HFFc6 (cell line): Measurements from ENCODE around the gene EPAS1. TPM values are rescaled to one million over a fixed set of nuclear protein-coding genes. Genes with fewer than 3 reads are reported as not detected.

ENCODE experiments used
- DNase-seq: peaks from one replicate; pipeline ENCODE4 v3.0.0-alpha.2; 2018
- H3K27ac Mint-ChIP-seq: 2 replicates; pipeline ENCODE4 v1.8.0; 2020; ENCODE audit warnings: mild to moderate bottlenecking, mixed read lengths
- H3K27me3 Mint-ChIP-seq: 2 replicates; pipeline ENCODE4 v1.8.0; 2021; ENCODE audit warnings: mild to moderate bottlenecking, moderate library complexity, mixed read lengths; ENCODE audit not compliant: insufficient read depth
- H3K36me3 Mint-ChIP-seq: 2 replicates; pipeline ENCODE4 v1.8.0; 2021; ENCODE audit warnings: low read depth, mixed read lengths
- H3K4me1 Mint-ChIP-seq: 2 replicates; pipeline ENCODE4 v1.8.0; 2020; ENCODE audit warnings: low read depth, mixed read lengths
- H3K4me3 Mint-ChIP-seq: 2 replicates; pipeline ENCODE4 v1.8.0; 2020; ENCODE audit warnings: mild to moderate bottlenecking, moderate library complexity, mixed read lengths
- H3K9me3 Mint-ChIP-seq: 2 replicates; pipeline ENCODE4 v1.8.0; 2020; ENCODE audit warnings: mild to moderate bottlenecking, mixed read lengths
- CTCF ChIP-seq: fragments of 200-600 bp; sonication (generic); IDR thresholded peaks from 2 replicates; pipeline ENCODE4 v1.5.0; 2021; ENCODE audit warnings: antibody characterized with exemption, mild to moderate bottlenecking
- total RNA-seq, 6 experiments: library from RNA; stranded (reverse); fragmentation: NEBNext Ultra II Directional; extraction: Animal tissue kit (Norgen Biotek cat#: 25700); gene quantifications; 2 replicates in 1 of 6; 3 replicates in 5 of 6; pipeline ENCODE4 v1.2.3, GENCODE V29; 2021

The EPAS1 gene
- total RNA-seq, 6 experiments from 2014 or later = 93.5 to 115 (median 101) TPM

GRCh38 chr2:46416739-46417403 is 119.7 kb downstream of the EPAS1 start:
- Mint-ChIP-seq H3K4me1 (peaks cover 18% of the 10 kb centered on the region), H3K9me3 (peaks cover 30% of the 10 kb centered on the region), H3K36me3 (peaks cover 32% of the 10 kb centered on the region), H3K27me3 (peaks cover 3% of the 10 kb centered on the region; the same call in 1 of the 2 replicates), H3K27ac (no peak overlapping the region), H3K4me3 (no peak overlapping the region)
- no peak for TF ChIP-seq CTCF
- DNase-seq = no peak

GRCh38 chr2:46420945-46421344 is 123.7 kb downstream of the EPAS1 start:
- Mint-ChIP-seq H3K27me3 (0 out of 2 replicates have a peak, but pooled peaks cover 9% of the 10 kb centered on the region), H3K36me3 (peaks cover 26% of the 10 kb centered on the region), H3K27ac (no peak overlapping the region), H3K9me3 (peaks cover 30% of the 10 kb centered on the region), H3K4me3 (no peak overlapping the region), H3K4me1 (peaks cover 18% of the 10 kb centered on the region)
- DNase-seq = no peak
- TF ChIP-seq CTCF = no peak

GRCh38 chr2:46421361-46421760 is 124.2 kb downstream of the EPAS1 start:
- Mint-ChIP-seq H3K4me3 (no peak overlapping the region), H3K36me3 (peaks cover 26% of the 10 kb centered on the region), H3K9me3 (peaks cover 27% of the 10 kb centered on the region), H3K27me3 (0 out of 2 replicates have a peak, but pooled peaks cover 9% of the 10 kb centered on the region), H3K27ac (no peak overlapping the region), H3K4me1 (peaks cover 18% of the 10 kb centered on the region)
- DNase-seq = no peak
- no peak for TF ChIP-seq CTCF

GRCh38 chr2:46422717-46423394 is 125.6 kb downstream of the EPAS1 start:
- H3K36me3 Mint-ChIP-seq = peaks cover 16% of the 10 kb centered on the region
- no peak overlapping the region for H3K27ac Mint-ChIP-seq
- H3K4me3 Mint-ChIP-seq = no peak overlapping the region
- H3K9me3 Mint-ChIP-seq = peaks cover 18% of the 10 kb centered on the region
- TF ChIP-seq CTCF = no peak
- peaks cover 3% of the 10 kb centered on the region for H3K4me1 Mint-ChIP-seq
- DNase-seq = no peak
- 0 out of 2 replicates have a peak, but pooled peaks cover 9% of the 10 kb centered on the region for H3K27me3 Mint-ChIP-seq

GRCh38 chr2:46424937-46425336 is 127.7 kb downstream of the EPAS1 start:
- Mint-ChIP-seq H3K4me3 (no peak overlapping the region), H3K36me3 (no peaks in the 10 kb centered on the region), H3K9me3 (no peaks in the 10 kb centered on the region; the same call in 1 of the 2 replicates), H3K4me1 (no peaks in the 10 kb centered on the region), H3K27me3 (0 out of 2 replicates have a peak, but pooled peaks cover 6% of the 10 kb centered on the region), H3K27ac (no peak overlapping the region)
- no peak for TF ChIP-seq CTCF
- DNase-seq = no peak
